GM18507 (cell line): ENCODE results near the gene GABRG3.

ENCODE experiments used
- DNase-seq: peaks from one replicate; pipeline ENCODE4 v3.0.0; 2011; ENCODE audit warnings: low read depth; ENCODE audit not compliant: insufficient read length; ENCODE audit errors: extremely low spot score
- FAIRE-seq: peaks from 2 replicates; lab custom pipeline; 2011; peaks lifted over from hg19 to GRCh38; lab: Jason Lieb, UNC

GABRG3 gene

DNA sequence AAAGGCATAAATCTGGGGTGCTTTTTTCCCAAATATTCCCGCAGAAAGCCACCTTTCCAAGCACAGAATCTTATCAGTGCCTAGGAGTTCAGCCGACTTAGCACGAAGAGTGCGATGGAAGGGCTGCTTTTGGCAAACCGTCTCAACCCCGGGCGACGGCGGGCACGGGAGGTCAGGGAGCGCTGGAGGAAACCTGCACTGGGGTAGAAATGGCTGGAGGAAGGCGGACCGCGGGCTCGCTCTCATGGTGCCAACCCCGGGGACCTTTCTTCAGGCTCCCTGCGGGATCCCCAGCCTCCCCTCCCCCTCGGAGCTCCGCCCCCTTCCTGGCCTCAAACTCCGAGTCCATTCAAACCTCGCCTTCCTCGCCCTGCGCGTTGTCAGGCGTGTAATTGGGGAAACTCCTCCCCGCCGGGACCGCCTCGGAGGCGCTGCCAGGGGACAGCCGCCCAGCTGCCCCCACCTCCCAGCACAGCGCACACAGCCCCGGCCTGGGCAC, at the start of gene GABRG3:
TSS of gene GABRG3 (plus strand) at position 470 of the 499 bp plus-strand sequence.
- FAIRE-seq: no peak

GRCh38 chr15:26921433-26921832, 49.5 kb upstream of the GABRG3 start:
- DNase-seq (no peak), FAIRE-seq (no peak)

More for the DNA sequence above, at the start of gene GABRG3:
- DNase-seq: no peak

DNA sequence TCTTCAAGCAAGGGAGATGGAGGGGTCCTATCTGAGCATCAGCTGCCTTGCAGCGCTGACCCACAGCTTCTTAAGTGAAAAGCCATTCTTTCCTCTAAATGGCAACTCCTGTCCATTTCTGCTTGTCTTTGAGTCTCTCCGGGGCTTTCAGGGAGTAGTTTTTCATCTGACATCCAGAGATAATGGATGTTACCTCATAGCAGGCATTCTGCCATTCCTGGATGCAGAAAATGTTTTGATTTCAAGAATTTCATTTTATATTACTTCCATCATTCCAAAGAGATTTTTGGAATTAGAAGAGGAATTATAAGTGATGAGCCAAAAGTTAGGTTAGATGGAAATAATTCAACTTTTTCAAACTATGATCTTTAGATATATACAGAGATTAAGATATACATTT, 44.9 kb upstream of the GABRG3 start:
- FAIRE-seq (no peak), DNase-seq (no peak)

- no peak for DNase-seq
- FAIRE-seq: no peak
Measured at GRCh38 chr15:26928051-26928450, 42.9 kb upstream of the GABRG3 start.

DNA sequence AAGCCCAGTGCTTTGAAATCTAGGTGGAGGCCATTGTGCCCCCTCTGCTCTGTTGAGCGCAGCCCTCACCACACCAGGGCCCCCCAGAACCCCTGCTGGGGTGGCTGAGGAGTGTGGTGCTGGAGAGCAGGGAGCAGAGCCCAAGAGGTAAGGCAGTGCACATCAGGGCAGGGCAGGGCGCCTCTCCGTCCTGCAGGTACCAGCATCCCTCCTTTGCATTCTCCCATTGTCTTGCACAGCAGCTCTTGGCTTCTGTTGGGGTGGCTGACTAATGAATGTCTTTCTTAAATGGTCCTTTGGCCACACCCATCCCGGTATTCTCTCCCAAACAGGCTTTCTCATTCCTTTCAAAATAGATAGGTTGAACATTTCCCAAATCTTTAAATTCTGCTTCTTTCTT, 41.4 kb upstream of the GABRG3 start:
- FAIRE-seq (no peak), DNase-seq (no peak)

DNA sequence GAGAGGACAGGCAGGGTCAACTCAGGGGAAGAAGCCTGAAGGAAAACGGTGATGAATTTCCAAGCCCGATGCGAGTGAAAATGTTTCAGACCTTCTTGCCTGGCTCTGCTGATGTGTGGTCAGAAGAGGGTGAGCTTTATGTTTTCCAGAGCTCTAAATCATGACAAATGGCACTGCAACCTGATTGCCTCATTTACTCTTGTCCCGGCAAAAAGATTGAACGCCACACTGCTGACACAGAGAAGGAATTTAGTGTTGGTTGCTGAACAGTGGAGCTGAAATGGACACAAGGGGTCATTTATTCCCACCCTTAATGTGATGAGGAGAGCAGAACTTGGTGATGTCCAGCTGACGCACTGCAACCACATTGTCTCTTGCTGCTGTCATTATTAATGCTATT, 36.1 kb upstream of the GABRG3 start:
- DNase-seq: no peak
- FAIRE-seq: no peak

GRCh38 chr15:26935322-26935721, 35.7 kb upstream of the GABRG3 start:
- DNase-seq: no peak
- no peak for FAIRE-seq

DNA sequence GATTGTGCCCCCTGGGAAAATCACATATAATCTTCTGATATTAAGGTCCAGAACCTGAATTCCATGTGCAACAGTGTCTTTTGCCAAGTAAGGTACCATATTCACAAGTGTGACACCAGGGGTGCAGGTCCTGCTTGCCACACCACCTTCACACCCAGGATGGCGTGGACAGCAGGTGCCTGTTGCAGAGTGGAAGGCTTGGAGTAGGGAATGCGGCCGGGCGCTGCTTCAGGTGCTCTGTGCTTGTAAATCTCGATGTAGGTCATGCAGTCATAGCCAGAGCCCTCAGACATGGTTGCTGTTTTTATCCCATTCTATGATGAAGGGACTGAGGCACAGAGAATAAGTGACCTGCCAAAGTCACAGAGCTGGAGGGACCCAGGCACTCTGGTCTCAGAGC, 34.5 kb upstream of the GABRG3 start:
- no peak for FAIRE-seq
- DNase-seq: no peak

DNA sequence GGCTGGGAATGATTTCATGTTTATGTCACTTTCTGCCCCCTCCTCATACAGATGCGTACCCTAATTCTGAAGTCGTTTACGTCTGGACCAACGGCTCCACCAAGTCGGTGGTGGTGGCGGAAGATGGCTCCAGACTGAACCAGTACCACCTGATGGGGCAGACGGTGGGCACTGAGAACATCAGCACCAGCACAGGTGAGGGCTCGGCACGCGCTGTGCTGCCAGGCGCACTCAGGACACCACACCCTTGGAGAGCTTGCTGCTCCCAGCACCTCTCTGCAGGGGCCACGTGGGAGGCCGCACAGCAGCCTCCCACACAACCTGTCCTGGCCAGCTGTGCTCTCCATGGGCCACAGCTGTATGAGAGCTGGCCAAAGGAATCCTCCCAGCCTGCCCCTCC, 33.8 kb upstream of the GABRG3 start:
- FAIRE-seq (no peak), DNase-seq (no peak)

- DNase-seq: no peak
- FAIRE-seq: no peak
Measured at GRCh38 chr15:26939398-26939797, 31.6 kb upstream of the GABRG3 start.

DNA sequence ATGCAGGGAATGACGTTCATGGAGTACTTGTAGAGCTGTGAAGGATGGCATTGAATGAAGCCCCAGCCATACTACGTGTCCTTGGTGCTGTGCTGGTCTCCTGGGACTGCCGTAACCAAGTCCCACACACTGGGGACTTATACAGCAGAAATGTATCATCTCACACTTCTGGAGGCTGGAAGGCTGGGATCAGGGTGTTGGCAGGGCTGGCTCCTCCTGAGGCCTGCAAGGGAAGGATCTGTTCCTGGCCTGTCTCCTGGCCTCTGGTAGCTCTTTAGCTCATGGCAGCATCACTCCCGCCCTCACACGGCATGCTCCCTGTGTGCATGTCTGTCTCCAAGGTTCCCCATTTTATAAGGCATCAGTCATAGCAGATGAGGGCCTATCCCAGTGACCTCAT, 29.5 kb upstream of the GABRG3 start:
- DNase-seq (no peak), FAIRE-seq (no peak)

DNA sequence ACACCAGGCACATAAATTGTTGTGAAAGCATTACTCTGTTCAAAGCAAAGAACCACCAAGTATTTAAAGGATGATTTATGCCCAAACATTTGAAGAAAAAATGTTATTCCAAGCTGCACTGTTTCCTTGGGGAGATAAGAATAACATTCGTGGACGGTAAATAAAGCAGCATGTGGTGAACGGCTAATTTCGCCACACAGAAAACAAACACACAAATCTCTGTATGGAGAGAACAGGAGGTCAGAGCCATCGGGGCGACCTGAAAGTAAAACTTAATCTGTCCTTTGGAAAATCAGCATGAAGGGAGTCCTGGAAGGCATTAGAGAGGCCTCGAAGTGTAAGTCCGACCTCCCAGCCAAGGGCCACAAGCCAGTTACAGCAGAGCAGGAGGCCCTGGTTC, 27.1 kb upstream of the GABRG3 start:
- DNase-seq (no peak), FAIRE-seq (no peak)

GRCh38 chr15:26945046-26945445, 25.9 kb upstream of the GABRG3 start:
- FAIRE-seq (no peak), DNase-seq (no peak)

DNA sequence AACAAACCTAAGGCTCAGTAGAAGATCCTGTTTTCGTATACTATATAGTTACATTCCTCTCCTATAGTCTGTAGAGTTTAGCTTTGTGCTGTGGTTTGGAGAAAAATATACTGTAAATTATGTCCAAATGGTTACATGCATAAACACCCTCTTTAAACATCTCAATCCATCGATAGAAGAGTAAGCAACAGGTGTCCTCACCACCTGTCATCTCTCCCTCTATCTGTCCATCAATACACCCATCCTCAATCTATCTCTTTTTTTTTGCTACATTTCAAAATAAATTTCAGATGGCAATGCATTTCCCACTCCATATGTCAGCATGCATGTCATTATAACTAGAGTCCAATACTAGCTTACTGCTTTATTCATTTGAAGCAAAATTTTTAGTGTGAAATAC, 21.0 kb upstream of the GABRG3 start:
- FAIRE-seq (no peak), DNase-seq (no peak)

DNA sequence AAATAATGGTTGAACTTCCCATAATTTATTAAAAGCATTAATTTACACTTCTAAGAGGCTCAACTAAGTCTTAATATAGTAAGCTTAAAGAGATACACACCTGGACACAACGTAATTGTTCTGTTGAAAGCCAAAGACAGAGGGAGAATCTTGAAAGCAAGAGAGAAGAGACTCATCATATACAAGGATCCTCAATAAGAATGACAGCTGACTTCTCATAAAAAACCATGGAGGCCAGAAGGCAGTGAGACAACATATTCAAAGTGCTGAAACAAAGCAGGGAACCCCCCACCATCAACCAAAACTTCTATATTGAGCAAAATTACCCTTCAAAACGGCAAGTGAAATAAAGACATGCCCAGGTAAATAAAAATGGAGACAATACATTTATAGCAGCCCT, 16.6 kb upstream of the GABRG3 start:
- no peak for FAIRE-seq
- DNase-seq: no peak

- no peak for DNase-seq
- FAIRE-seq: no peak
Measured at GRCh38 chr15:26967719-26968269, 3.2 kb upstream of the GABRG3 start.

GRCh38 chr15:26968806-26969205, 2.2 kb upstream of the GABRG3 start:
- DNase-seq: no peak
- no peak for FAIRE-seq

- FAIRE-seq (no peak), DNase-seq (no peak)
Measured at GRCh38 chr15:26971271-26972018, 464 bp downstream of the GABRG3 start.

DNA sequence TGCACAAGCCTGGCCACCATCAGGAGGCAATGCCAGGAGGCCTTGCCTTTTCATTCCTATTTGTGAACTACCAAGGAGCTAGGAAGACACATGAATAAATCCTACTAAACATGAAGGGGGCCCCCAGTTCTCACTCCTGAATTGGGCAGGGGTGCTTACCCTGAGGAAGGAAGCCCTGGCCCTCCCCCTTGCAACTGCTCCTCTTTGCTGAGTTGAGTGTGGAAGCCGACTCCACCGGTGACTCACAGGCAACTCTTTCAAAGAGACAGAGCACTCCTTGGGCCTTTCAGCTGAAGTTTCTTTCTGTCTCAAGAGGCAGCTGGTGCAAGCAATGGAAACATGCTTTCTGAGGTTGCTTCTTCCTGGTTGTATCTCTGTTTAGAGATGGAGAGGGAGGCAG, 1.7 kb downstream of the GABRG3 start:
- FAIRE-seq (no peak), DNase-seq (no peak)

- no peak for FAIRE-seq
- no peak for DNase-seq
Measured at GRCh38 chr15:26974120-26974780, 3.3 kb downstream of the GABRG3 start.

DNA sequence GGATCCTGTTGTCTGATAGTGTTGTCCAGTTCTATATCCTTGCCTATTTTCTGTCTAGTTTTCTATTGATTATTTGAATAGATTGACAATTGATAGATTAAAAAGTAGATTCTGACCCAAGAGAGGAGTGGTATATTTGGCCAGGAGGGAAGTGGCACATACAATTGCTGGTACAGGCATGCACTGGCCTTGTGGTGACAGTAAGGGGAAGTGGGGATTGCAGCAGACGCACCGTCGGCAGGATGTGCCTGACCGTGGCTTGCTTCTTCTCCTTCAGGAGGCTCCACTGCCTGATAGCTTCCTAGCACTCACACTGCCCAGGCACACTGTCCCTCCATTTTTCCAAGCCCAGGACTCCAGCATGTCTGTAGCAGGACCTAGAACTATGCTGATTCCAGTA, 10.5 kb downstream of the GABRG3 start:
- no peak for FAIRE-seq
- no peak for DNase-seq
